WTC11 (cell line): ENCODE results near the gene CHADL. TPM values are rescaled to one million over a fixed set of nuclear protein-coding genes. Genes with fewer than 3 reads are reported as not detected.

Source experiments
- ATAC-seq: fragments of 200-7000 bp; cut with Tn5 transposase; 2 replicates; pipeline ENCODE4 v1.10.0; 2021; ENCODE audit warnings: mild to moderate bottlenecking, moderate library complexity
- CTCF ChIA-PET: fragments of 300-600 bp; sonication (Branson Sonifier 250); formaldehyde crosslinking; loops from one replicate; lab custom pipeline; 2021; ENCODE audit warnings: antibody characterized with exemption; lab: Charles Lee
- POLR2A ChIA-PET: fragments of 350-600 bp; sonication (Branson Sonifier 250); formaldehyde crosslinking; loops from one replicate; lab custom pipeline; 2021; ENCODE audit warnings: antibody characterized with exemption; lab: Charles Lee
- DNase-seq: peaks from one replicate; pipeline ENCODE4 v3.0.0; 2021; ENCODE audit warnings: low spot score
- H3K27ac Mint-ChIP-seq: 2 replicates; pipeline ENCODE4 v1.8.0; 2021; ENCODE audit warnings: mixed read lengths
- H3K27me3 Mint-ChIP-seq: 2 replicates; pipeline ENCODE4 v1.8.0; 2021; ENCODE audit warnings: low read depth, mild to moderate bottlenecking, moderate library complexity, mixed read lengths
- H3K36me3 Mint-ChIP-seq: 2 replicates; pipeline ENCODE4 v1.8.0; 2021; ENCODE audit warnings: mixed read lengths
- H3K4me1 Mint-ChIP-seq: 2 replicates; pipeline ENCODE4 v1.8.0; 2022; ENCODE audit warnings: mixed read lengths
- H3K4me3 Mint-ChIP-seq: 2 replicates; pipeline ENCODE4 v1.8.0; 2021; ENCODE audit warnings: mild to moderate bottlenecking, moderate library complexity, mixed read lengths
- H3K9me3 Mint-ChIP-seq: 2 replicates; pipeline ENCODE4 v1.8.0; 2021; ENCODE audit warnings: mixed read lengths
- ATF3 ChIP-seq: sonication (generic); formaldehyde crosslinking; conservative IDR thresholded peaks from 2 replicates; pipeline ENCODE4 v1.8.1; 2022; ENCODE audit warnings: mild to moderate bottlenecking, missing genetic modification reagents
- CREB1 ChIP-seq: sonication (generic); formaldehyde crosslinking; IDR thresholded peaks from 2 replicates; pipeline ENCODE4 v1.8.0; 2023; ENCODE audit warnings: mild to moderate bottlenecking, missing genetic modification reagents
- CREM ChIP-seq: sonication (generic); formaldehyde crosslinking; IDR thresholded peaks from 2 replicates; pipeline ENCODE4 v1.8.1; 2022; ENCODE audit warnings: mild to moderate bottlenecking, missing genetic modification reagents, moderate library complexity
- FOXP4 ChIP-seq: sonication (generic); formaldehyde crosslinking; IDR thresholded peaks from 2 replicates; pipeline ENCODE4 v1.8.0; 2022; ENCODE audit warnings: mild to moderate bottlenecking, missing genetic modification reagents
- JUN ChIP-seq: sonication (generic); formaldehyde crosslinking; IDR thresholded peaks from 2 replicates; pipeline ENCODE4 v1.8.0; 2023; ENCODE audit warnings: mild to moderate bottlenecking, missing genetic modification reagents
- KAT7 ChIP-seq: sonication (generic); formaldehyde crosslinking; IDR thresholded peaks from 2 replicates; pipeline ENCODE4 v1.8.1; 2023; ENCODE audit warnings: missing genetic modification reagents, mild to moderate bottlenecking, borderline replicate concordance
- MAX ChIP-seq: sonication (generic); formaldehyde crosslinking; IDR thresholded peaks from 2 replicates; pipeline ENCODE4 v1.8.0; 2022; ENCODE audit warnings: mild to moderate bottlenecking, missing genetic modification reagents
- RELA ChIP-seq: sonication (generic); formaldehyde crosslinking; IDR thresholded peaks from 2 replicates; pipeline ENCODE4 v1.8.1; 2022; ENCODE audit warnings: missing genetic modification reagents, mild to moderate bottlenecking, borderline replicate concordance
- RORB ChIP-seq: fragments of 250-450 bp; sonication (Bioruptor Pico); IDR thresholded peaks from 2 replicates; pipeline ENCODE4 v1.9.0; 2021; ENCODE audit warnings: mild to moderate bottlenecking
- SMAD3 ChIP-seq: sonication (generic); formaldehyde crosslinking; IDR thresholded peaks from 2 replicates; pipeline ENCODE4 v1.8.0; 2022; ENCODE audit warnings: missing genetic modification reagents, mild to moderate bottlenecking, borderline replicate concordance
- USF1 ChIP-seq: sonication (generic); formaldehyde crosslinking; IDR thresholded peaks from 2 replicates; pipeline ENCODE4 v1.8.0; 2022; ENCODE audit warnings: mild to moderate bottlenecking, missing genetic modification reagents
- ZBTB21 ChIP-seq: sonication (generic); formaldehyde crosslinking; IDR thresholded peaks from 2 replicates; pipeline ENCODE4 v1.8.1; 2023; ENCODE audit warnings: mild to moderate bottlenecking, missing genetic modification reagents, borderline replicate concordance
- ZNF416 ChIP-seq: fragments of 250-450 bp; sonication (Bioruptor Pico); IDR thresholded peaks from 2 replicates; pipeline ENCODE4 v1.9.0; 2021; ENCODE audit warnings: mild to moderate bottlenecking, inconsistent platforms
- ZNF423 ChIP-seq: fragments of 250-450 bp; sonication (Bioruptor Pico); IDR thresholded peaks from 2 replicates; pipeline ENCODE4 v2.1.2; 2022; ENCODE audit warnings: mild to moderate bottlenecking, moderate library complexity
- ZNF532 ChIP-seq: fragments of 250-450 bp; sonication (Bioruptor Pico); IDR thresholded peaks from 2 replicates; pipeline ENCODE4 v1.9.0; 2021; ENCODE audit warnings: mild to moderate bottlenecking, borderline replicate concordance
- total RNA-seq: library from RNA; stranded (reverse); gene quantifications from 3 replicates; pipeline ENCODE4 v1.2.3, GENCODE V29; 2021
- TF ChIP-seq, protein P1 (sequence below): fragments of 200-600 bp; IDR thresholded peaks from 2 replicates; pipeline ENCODE4 v1.8.0; 2022; ENCODE audit warnings: antibody characterized with exemption
- TF ChIP-seq, protein P2 (sequence below): sonication (generic); formaldehyde crosslinking; IDR thresholded peaks from 2 replicates; pipeline ENCODE4 v1.8.1; 2022; ENCODE audit warnings: mild to moderate bottlenecking, missing genetic modification reagents, moderate library complexity, borderline replicate concordance
- TF ChIP-seq, protein P3 (sequence below): fragments of 250-450 bp; sonication (Bioruptor Pico); IDR thresholded peaks from 2 replicates; pipeline ENCODE4 v1.9.0; 2021; ENCODE audit warnings: mild to moderate bottlenecking

Gene CHADL
- total RNA-seq, 1 experiment from 2014 or later = 1.2 TPM

GRCh38 chr22:41248314-41248713 lies 7.6 kb upstream of the CHADL start (continued):
- TF ChIP-seq USF1 (CRISPR knock-in tag) (no peak), FOXP4 (CRISPR knock-in tag) (no peak), JUN (CRISPR knock-in tag) (no peak), ZNF416 (CRISPR knock-in tag) (no peak), CREB1 (no peak), ZBTB21 (CRISPR knock-in tag) (no peak)

DNA sequence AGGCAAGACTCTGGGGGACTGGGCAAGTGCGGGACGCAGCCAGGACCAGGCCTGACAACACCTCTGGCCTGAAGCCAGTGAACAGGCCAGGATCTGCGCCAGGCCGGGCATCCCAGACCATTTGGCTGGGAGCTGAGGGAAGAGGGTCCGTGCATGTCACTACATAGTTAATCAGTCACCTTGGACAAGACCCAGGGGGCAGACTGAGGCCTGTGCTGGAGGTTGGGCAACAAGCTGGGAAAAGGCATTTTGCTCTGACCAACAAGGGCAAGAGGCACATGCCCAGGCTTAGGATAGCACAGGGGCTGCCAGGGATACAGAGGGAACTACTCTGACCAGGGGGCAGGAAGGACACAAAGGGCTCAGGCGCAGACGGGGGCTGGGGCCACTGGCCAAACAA lies 7.0 kb upstream of the CHADL start:
- Mint-ChIP-seq H3K36me3 (peaks cover 38% of the 10 kb centered on the region), H3K4me3 (no peak overlapping the region), H3K27me3 (no peaks in the 10 kb centered on the region), H3K9me3 (no peaks in the 10 kb centered on the region), H3K4me1 (no peaks in the 10 kb centered on the region), H3K27ac (no peak overlapping the region)
- TF ChIP-seq SMAD3 = no peak
- CTCF ChIA-PET = interaction anchor here (0.5 to 0.8 kb wide), 2 partner anchors 17 to 538 kb away, joined by 3 to 4 read pairs; no protein-coding TSS in a partner anchor
- no peak for DNase-seq
- no peak for ATAC-seq
- POLR2A ChIA-PET = no interaction called here

DNA sequence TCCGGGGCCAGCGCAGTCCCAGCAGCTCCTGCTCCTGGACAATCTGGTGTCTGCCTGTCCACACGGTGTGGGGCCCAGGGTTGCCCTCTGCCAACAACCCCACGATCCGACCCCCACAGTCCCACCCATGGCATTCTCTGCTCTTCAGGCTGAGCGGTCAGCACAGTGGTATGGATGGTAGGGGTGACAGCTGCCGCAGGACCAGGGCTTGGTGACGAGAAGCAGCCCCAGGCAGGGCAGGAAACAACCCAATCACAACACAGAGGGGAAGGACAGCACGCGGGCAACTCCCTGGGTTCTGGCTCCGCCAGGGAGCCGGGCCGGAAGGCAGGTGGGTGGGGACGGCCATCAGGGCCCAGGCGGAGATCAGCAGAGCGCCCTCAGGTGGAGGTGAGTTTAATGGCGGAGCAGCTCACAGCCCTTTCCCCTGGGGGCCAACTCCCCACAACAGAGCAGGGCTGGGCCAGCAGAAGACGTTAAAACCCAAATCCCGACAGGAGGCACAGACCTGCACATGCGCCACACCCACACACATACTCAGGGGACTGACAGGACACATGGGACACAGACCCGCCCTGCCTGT lies 5.3 kb upstream of the CHADL start:
- H3K27ac Mint-ChIP-seq = no peak overlapping the region
- ChIA-PET CTCF (interaction anchor here (0.5 to 2.1 kb wide), 16 partner anchors 9 to 338 kb away, joined by 3 to 25 read pairs (median 3); partner anchors contain the start of genes ACO2 and PHF5A), POLR2A (interaction anchor here (0.5 to 0.9 kb wide), 2 partner anchors 14 to 20 kb away, joined by 3 read pairs; no protein-coding TSS in a partner anchor)
- no peak for TF ChIP-seq KAT7
- TF ChIP-seq, protein P1, sequence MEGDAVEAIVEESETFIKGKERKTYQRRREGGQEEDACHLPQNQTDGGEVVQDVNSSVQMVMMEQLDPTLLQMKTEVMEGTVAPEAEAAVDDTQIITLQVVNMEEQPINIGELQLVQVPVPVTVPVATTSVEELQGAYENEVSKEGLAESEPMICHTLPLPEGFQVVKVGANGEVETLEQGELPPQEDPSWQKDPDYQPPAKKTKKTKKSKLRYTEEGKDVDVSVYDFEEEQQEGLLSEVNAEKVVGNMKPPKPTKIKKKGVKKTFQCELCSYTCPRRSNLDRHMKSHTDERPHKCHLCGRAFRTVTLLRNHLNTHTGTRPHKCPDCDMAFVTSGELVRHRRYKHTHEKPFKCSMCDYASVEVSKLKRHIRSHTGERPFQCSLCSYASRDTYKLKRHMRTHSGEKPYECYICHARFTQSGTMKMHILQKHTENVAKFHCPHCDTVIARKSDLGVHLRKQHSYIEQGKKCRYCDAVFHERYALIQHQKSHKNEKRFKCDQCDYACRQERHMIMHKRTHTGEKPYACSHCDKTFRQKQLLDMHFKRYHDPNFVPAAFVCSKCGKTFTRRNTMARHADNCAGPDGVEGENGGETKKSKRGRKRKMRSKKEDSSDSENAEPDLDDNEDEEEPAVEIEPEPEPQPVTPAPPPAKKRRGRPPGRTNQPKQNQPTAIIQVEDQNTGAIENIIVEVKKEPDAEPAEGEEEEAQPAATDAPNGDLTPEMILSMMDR = peak; percentile 35; the same call in 1 of the 2 replicates
- DNase-seq (peak; percentile 72), ATAC-seq (peak; percentile 84)
- H3K4me3 Mint-ChIP-seq = no peak overlapping the region
- no peaks in the 10 kb centered on the region for H3K4me1 Mint-ChIP-seq
- H3K36me3 Mint-ChIP-seq = peaks cover 25% of the 10 kb centered on the region
- no peaks in the 10 kb centered on the region for H3K27me3 Mint-ChIP-seq
- H3K9me3 Mint-ChIP-seq = peaks cover 3% of the 10 kb centered on the region; the same call in 1 of the 2 replicates

DNA sequence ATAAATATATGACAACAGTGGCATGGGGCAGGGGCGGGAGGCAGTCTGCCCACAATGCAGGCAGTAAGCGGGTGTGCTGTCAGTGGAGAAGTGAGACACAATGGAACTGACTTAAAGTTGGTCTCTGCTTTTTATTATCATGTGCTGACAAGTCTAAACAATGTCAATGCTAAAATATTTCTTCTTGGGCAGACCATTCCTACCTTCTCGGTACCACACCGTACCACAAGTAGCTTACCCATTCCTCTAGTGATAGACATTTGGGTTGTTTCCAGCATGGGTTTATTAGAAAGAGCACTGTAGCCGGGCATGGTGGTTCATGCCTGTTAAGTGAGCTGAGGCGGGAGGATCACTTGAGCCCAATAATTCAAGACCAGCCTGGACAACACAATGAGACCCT lies 2.6 kb upstream of the CHADL start:
- H3K4me1 Mint-ChIP-seq = peaks cover 4% of the 10 kb centered on the region
- ChIA-PET POLR2A (interaction anchor here (0.7 kb wide), 1 partner anchor 68 kb away, joined by 3 read pairs; no protein-coding TSS in a partner anchor), CTCF (interaction anchor here (0.7 kb wide), 1 partner anchor 261 kb away, joined by 3 read pairs; no protein-coding TSS in a partner anchor)
- DNase-seq (no peak), ATAC-seq (no peak)
- H3K9me3 Mint-ChIP-seq = peaks cover 3% of the 10 kb centered on the region; the same call in 1 of the 2 replicates
- H3K27me3 Mint-ChIP-seq = no peaks in the 10 kb centered on the region; the same call in 1 of the 2 replicates
- H3K27ac Mint-ChIP-seq = peak overlapping the region; percentile 27; the same call in 1 of the 2 replicates
- peaks cover 11% of the 10 kb centered on the region for H3K36me3 Mint-ChIP-seq
- no peak overlapping the region for H3K4me3 Mint-ChIP-seq
- TF ChIP-seq ZNF532 (no peak), RELA (CRISPR knock-in tag) (no peak), ATF3 (CRISPR knock-in tag) (no peak), RORB (CRISPR knock-in tag) (no peak), ZNF423 (no peak), MAX (no peak), CREM (CRISPR knock-in tag) (no peak)
- TF ChIP-seq, protein P2, sequence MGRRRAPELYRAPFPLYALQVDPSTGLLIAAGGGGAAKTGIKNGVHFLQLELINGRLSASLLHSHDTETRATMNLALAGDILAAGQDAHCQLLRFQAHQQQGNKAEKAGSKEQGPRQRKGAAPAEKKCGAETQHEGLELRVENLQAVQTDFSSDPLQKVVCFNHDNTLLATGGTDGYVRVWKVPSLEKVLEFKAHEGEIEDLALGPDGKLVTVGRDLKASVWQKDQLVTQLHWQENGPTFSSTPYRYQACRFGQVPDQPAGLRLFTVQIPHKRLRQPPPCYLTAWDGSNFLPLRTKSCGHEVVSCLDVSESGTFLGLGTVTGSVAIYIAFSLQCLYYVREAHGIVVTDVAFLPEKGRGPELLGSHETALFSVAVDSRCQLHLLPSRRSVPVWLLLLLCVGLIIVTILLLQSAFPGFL (CRISPR knock-in tag) = no peak
- TF ChIP-seq, protein P3, sequence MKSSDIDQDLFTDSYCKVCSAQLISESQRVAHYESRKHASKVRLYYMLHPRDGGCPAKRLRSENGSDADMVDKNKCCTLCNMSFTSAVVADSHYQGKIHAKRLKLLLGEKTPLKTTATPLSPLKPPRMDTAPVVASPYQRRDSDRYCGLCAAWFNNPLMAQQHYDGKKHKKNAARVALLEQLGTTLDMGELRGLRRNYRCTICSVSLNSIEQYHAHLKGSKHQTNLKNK = no peak
